COLO829 (cell line): ENCODE measurements around the gene PLCB4.

Experiments used
- DNase-seq: peaks from one replicate; pipeline ENCODE4 v3.0.0; 2012; ENCODE audit warnings: low spot score

PLCB4 gene

GRCh38 chr20:9453201-9453600, 384.3 kb downstream of the PLCB4 start:
- no peak for DNase-seq

GRCh38 chr20:9454791-9455190, 385.9 kb downstream of the PLCB4 start:
- no peak for DNase-seq

GRCh38 chr20:9457136-9457535, 388.2 kb downstream of the PLCB4 start:
- DNase-seq: no peak

GRCh38 chr20:9458138-9458796, 389.4 kb downstream of the PLCB4 start:
- no peak for DNase-seq

GRCh38 chr20:9460518-9460917, 391.6 kb downstream of the PLCB4 start:
- peak; percentile 52 for DNase-seq

- DNase-seq: no peak
Observed at GRCh38 chr20:9467995-9468394, 399.1 kb downstream of the PLCB4 start.

- DNase-seq: no peak
Observed at GRCh38 chr20:9474835-9475415, 406.0 kb downstream of the PLCB4 start.

GRCh38 chr20:9475456-9475855, 406.6 kb downstream of the PLCB4 start:
- no peak for DNase-seq

GRCh38 chr20:9476174-9476573, 407.3 kb downstream of the PLCB4 start:
- DNase-seq: no peak

- no peak for DNase-seq
Observed at GRCh38 chr20:9476637-9477036, 407.8 kb downstream of the PLCB4 start.

GRCh38 chr20:9478771-9479170, 409.9 kb downstream of the PLCB4 start:
- no peak for DNase-seq

- no peak for DNase-seq
Observed at GRCh38 chr20:9480066-9480465, 411.2 kb downstream of the PLCB4 start.

- DNase-seq: no peak
Observed at GRCh38 chr20:9482180-9482579, 413.3 kb downstream of the PLCB4 start.

GRCh38 chr20:9483131-9483530, 414.2 kb downstream of the PLCB4 start:
- no peak for DNase-seq

- DNase-seq: no peak
Observed at GRCh38 chr20:9485614-9486340, 416.9 kb downstream of the PLCB4 start.

- DNase-seq: no peak
Observed at GRCh38 chr20:9487231-9487630, 418.3 kb downstream of the PLCB4 start.

- DNase-seq: peak; percentile 60
Observed at GRCh38 chr20:9488063-9488462, 419.2 kb downstream of the PLCB4 start.

- no peak for DNase-seq
Observed at GRCh38 chr20:9490161-9490560, 421.3 kb downstream of the PLCB4 start.

GRCh38 chr20:9490631-9491030, 421.7 kb downstream of the PLCB4 start:
- no peak for DNase-seq

- no peak for DNase-seq
Observed at GRCh38 chr20:9491324-9491723, 422.4 kb downstream of the PLCB4 start.

GRCh38 chr20:9492067-9492466, 423.2 kb downstream of the PLCB4 start:
- DNase-seq: no peak

GRCh38 chr20:9493803-9494202, 424.9 kb downstream of the PLCB4 start:
- peak; percentile 41 for DNase-seq

GRCh38 chr20:9495701-9496100, 426.8 kb downstream of the PLCB4 start:
- no peak for DNase-seq
